ENCODE data around the gene GNG3. TPM values are rescaled to one million over a fixed set of nuclear protein-coding genes. Genes with fewer than 3 reads are reported as not detected.
"Not testable (repeated sequence)": the region's sequence is repeated elsewhere in the genome, so short reads cannot be mapped to it uniquely, and the experiment has no call there.

Gene GNG3
- polyA plus RNA-seq, 3 donors = 0.23 TPM; not detected in 2

DNA sequence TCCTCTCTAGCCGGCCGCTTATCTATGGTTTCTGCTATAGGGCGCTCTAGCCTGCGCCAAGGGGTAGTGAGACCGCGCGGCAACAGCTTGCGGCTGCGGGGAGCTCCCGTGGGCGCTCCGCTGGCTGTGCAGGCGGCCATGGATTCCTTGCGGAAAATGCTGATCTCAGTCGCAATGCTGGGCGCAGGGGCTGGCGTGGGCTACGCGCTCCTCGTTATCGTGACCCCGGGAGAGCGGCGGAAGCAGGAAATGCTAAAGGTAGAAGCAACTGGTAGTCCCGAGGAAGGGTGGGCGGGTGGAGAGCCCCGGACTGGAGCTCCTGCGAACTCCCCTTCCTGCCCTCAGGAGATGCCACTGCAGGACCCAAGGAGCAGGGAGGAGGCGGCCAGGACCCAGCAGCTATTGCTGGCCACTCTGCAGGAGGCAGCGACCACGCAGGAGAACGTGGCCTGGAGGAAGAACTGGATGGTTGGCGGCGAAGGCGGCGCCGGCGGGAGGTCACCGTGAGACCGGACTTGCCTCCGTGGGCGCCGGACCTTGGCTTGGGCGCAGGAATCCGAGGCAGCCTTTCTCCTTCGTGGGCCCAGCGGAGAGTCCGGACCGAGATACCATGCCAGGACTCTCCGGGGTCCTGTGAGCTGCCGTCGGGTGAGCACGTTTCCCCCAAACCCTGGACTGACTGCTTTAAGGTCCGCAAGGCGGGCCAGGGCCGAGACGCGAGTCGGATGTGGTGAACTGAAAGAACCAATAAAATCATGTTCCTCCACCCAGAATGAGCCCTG, 35.7 kb upstream of the GNG3 start, which contains the start of the genes LBHD1 and UQCC3:
LBHD1 (minus strand) TSS at position 660 of the 782 bp plus-strand sequence. CDS start 2,236 bp downstream, outside the sequence.
UQCC3 (plus strand) TSS at position 66 of the 782 bp plus-strand sequence; CDS start at position 139, 73 bp downstream.
- no peaks in the 10 kb centered on the region for H3K9me3 ChIP-seq (replicated peaks in 1 of 2; ENCODE audit: control insufficient read depth in 1 of 2, insufficient read depth in 1 of 2, low read length in 2 of 2)
- Mint-ChIP-seq H3K36me3 (peaks cover 21 to 46% of the 10 kb centered on the region in 2 donors), H3K4me3 (peak within 1 kb of the TSS; percentile 99), H3K4me1 (peaks cover 59% of the 10 kb centered on the region), H3K9me3 (peaks cover 0 to 2% (median 0%) of the 10 kb centered on the region in 7 donors), H3K27me3 (ENCODE audit: low read depth in 3 of 3) (no peaks in the 10 kb centered on the region), H3K27ac (peak within 1 kb of the TSS; percentile 92 to 97 (median 95))
- H3K4me1 ChIP-seq (ENCODE audit: control insufficient read depth in 1 of 2, insufficient read depth in 2 of 2, low read length in 2 of 2) = peaks cover 33 to 37% of the 10 kb centered on the region in 2 donors
- H3K4me2 ChIP-seq (replicated peaks; ENCODE audit: extremely low read depth, low read length, poor library complexity, severe bottlenecking) = peak within 1 kb of the TSS; percentile 83
- H3K27me3 ChIP-seq (ENCODE audit: control insufficient read depth in 2 of 2, insufficient read depth in 2 of 2, low read length in 2 of 2) = no peaks in the 10 kb centered on the region
- intact Hi-C loops (cut with micrococcal nuclease) = no loop called here
- TF ChIP-seq, protein P1, sequence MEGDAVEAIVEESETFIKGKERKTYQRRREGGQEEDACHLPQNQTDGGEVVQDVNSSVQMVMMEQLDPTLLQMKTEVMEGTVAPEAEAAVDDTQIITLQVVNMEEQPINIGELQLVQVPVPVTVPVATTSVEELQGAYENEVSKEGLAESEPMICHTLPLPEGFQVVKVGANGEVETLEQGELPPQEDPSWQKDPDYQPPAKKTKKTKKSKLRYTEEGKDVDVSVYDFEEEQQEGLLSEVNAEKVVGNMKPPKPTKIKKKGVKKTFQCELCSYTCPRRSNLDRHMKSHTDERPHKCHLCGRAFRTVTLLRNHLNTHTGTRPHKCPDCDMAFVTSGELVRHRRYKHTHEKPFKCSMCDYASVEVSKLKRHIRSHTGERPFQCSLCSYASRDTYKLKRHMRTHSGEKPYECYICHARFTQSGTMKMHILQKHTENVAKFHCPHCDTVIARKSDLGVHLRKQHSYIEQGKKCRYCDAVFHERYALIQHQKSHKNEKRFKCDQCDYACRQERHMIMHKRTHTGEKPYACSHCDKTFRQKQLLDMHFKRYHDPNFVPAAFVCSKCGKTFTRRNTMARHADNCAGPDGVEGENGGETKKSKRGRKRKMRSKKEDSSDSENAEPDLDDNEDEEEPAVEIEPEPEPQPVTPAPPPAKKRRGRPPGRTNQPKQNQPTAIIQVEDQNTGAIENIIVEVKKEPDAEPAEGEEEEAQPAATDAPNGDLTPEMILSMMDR (IDR thresholded peaks at IDR 0.05) = no peak
- H2AFZ ChIP-seq (ENCODE audit: insufficient read depth, low read depth, low read length, poor library complexity, severe bottlenecking) = peak within 1 kb of the TSS; percentile 97
- WGBS (ENCODE audit: insufficient coverage) = under 1% methylated on average over 56 of the region's 59 CpGs
- peak within 1 kb of the TSS; percentile 77 for H3K9ac ChIP-seq (ENCODE audit: insufficient read depth, low read length, poor library complexity, severe bottlenecking)
- H4K20me1 ChIP-seq (ENCODE audit: insufficient read depth, low read length) = peaks cover 23% of the 10 kb centered on the region
- peaks cover 75% of the 10 kb centered on the region for H3K79me2 ChIP-seq (ENCODE audit: insufficient read depth, low read length)
- peaks cover 17 to 41% of the 10 kb centered on the region in 2 donors for H3K36me3 ChIP-seq (replicated peaks in 1 of 2; ENCODE audit: control insufficient read depth in 1 of 2, insufficient read depth in 2 of 2, low read length in 2 of 2)
- peak; percentile 57 to 59 (median 57) for DNase-seq
- peak within 1 kb of the TSS; percentile 83 for H3K27ac ChIP-seq (ENCODE audit: low read depth in 1 of 2, low read length in 2 of 2)
- H3K4me3 ChIP-seq (replicated peaks in 1 of 3; ENCODE audit: low read depth in 2 of 3, low read length in 3 of 3) = peak within 1 kb of the TSS; percentile 48 to 99 (median 93)

DNA sequence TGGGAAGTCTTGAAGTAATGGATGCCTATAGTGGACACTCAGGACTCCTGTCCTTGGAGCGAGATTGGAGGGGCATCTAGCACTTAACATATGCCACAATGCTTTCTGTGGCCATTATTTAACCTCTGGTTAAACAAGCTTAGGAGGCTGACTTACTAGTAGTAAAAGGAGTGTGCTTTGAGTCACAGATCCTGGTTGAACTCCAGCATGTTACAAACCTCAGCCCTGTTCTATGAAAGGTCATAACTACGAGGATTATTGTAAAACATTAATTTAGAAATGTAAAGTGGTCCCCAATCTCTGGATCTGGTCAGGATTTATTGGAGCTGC, 34.3 kb upstream of the GNG3 start:
- Mint-ChIP-seq H3K4me1 (peaks cover 59% of the 10 kb centered on the region), H3K4me3 (no peak overlapping the region), H3K27me3 (ENCODE audit: low read depth in 3 of 3) (peaks cover 0 to 1% (median 0%) of the 10 kb centered on the region in 3 donors), H3K9me3 (peaks cover 0 to 2% (median 0%) of the 10 kb centered on the region in 7 donors), H3K27ac (peak overlapping the region in 3 of 7 donors; percentile 75 to 95 (median 95)), H3K36me3 (peaks cover 34 to 53% of the 10 kb centered on the region in 2 donors)
- Histone ChIP-seq H3K79me2 (ENCODE audit: insufficient read depth, low read length) (peaks cover 76% of the 10 kb centered on the region), H3K36me3 (replicated peaks in 1 of 2; ENCODE audit: control insufficient read depth in 1 of 2, insufficient read depth in 2 of 2, low read length in 2 of 2) (peaks cover 26 to 46% of the 10 kb centered on the region in 2 donors), H3K27ac (ENCODE audit: low read depth in 1 of 2, low read length in 2 of 2) (peak overlapping the region in 1 of 2 donors; percentile 83), H3K4me2 (replicated peaks; ENCODE audit: extremely low read depth, low read length, poor library complexity, severe bottlenecking) (peak overlapping the region; percentile 83), H3K9ac (ENCODE audit: insufficient read depth, low read length, poor library complexity, severe bottlenecking) (no peak overlapping the region), H3K4me3 (replicated peaks in 1 of 3; ENCODE audit: low read depth in 2 of 3, low read length in 3 of 3) (no peak overlapping the region), H4K20me1 (ENCODE audit: insufficient read depth, low read length) (peaks cover 28% of the 10 kb centered on the region), H2AFZ (ENCODE audit: insufficient read depth, low read depth, low read length, poor library complexity, severe bottlenecking) (no peak overlapping the region), H3K27me3 (ENCODE audit: control insufficient read depth in 2 of 2, insufficient read depth in 2 of 2, low read length in 2 of 2) (no peaks in the 10 kb centered on the region), H3K4me1 (ENCODE audit: control insufficient read depth in 1 of 2, insufficient read depth in 2 of 2, low read length in 2 of 2) (peaks cover 33 to 46% of the 10 kb centered on the region in 2 donors), H3K9me3 (replicated peaks in 1 of 2; ENCODE audit: control insufficient read depth in 1 of 2, insufficient read depth in 1 of 2, low read length in 2 of 2) (no peaks in the 10 kb centered on the region)
- TF ChIP-seq, protein P1 (IDR thresholded peaks at IDR 0.05) = no peak
- intact Hi-C loops (cut with micrococcal nuclease) = no loop called here
- no CpG with 5 or more reads among the region's 2 CpGs for WGBS (ENCODE audit: insufficient coverage)
- no peak for DNase-seq

DNA sequence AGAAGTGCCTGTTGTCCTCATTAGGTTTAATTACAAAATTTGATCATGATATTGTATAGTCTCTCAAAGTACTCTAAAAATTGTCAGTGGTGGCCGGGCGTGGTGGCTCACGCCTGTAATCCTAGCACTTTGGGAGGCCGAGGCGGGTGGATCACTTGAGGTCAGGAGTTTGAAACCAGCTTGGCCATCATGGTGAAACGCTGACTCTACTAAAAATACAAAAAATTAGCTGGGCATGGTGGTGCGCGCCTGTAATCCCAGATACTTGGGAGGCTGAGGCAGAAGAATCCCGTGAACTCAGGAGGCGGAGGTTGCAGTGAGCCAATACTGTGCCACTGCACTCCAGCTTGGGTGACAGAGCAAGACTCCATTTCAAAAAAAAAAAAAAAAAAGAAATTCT, 32.1 kb upstream of the GNG3 start:
- H3K4me1 Mint-ChIP-seq = peaks cover 56% of the 10 kb centered on the region

More for the DNA sequence above, 32.1 kb upstream of the GNG3 start:
- Histone ChIP-seq H4K20me1 (ENCODE audit: insufficient read depth, low read length) (peaks cover 28% of the 10 kb centered on the region), H3K79me2 (ENCODE audit: insufficient read depth, low read length) (peaks cover 77% of the 10 kb centered on the region), H3K36me3 (replicated peaks in 1 of 2; ENCODE audit: control insufficient read depth in 1 of 2, insufficient read depth in 2 of 2, low read length in 2 of 2) (peaks cover 26 to 46% of the 10 kb centered on the region in 2 donors), H3K4me1 (ENCODE audit: control insufficient read depth in 1 of 2, insufficient read depth in 2 of 2, low read length in 2 of 2) (peaks cover 38 to 56% of the 10 kb centered on the region in 2 donors)
- H3K4me3 Mint-ChIP-seq; intact Hi-C loops (cut with micrococcal nuclease); H3K4me2 ChIP-seq (replicated peaks; ENCODE audit: extremely low read depth, low read length, poor library complexity, severe bottlenecking); DNase-seq; H2AFZ ChIP-seq (ENCODE audit: insufficient read depth, low read depth, low read length, poor library complexity, severe bottlenecking); H3K27me3 ChIP-seq (ENCODE audit: control insufficient read depth in 2 of 2, insufficient read depth in 2 of 2, low read length in 2 of 2); H3K27ac ChIP-seq (ENCODE audit: low read depth in 1 of 2, low read length in 2 of 2); H3K4me3 ChIP-seq (replicated peaks in 1 of 3; ENCODE audit: low read depth in 2 of 3, low read length in 3 of 3); H3K9ac ChIP-seq (ENCODE audit: insufficient read depth, low read length, poor library complexity, severe bottlenecking); H3K27me3 Mint-ChIP-seq (ENCODE audit: low read depth in 3 of 3); H3K9me3 ChIP-seq (replicated peaks in 1 of 2; ENCODE audit: control insufficient read depth in 1 of 2, insufficient read depth in 1 of 2, low read length in 2 of 2); H3K9me3 Mint-ChIP-seq: not testable (repeated sequence)
- 100% methylated on average over 5 of the region's 10 CpGs for WGBS (ENCODE audit: insufficient coverage)
- Mint-ChIP-seq H3K27ac (peak overlapping the region in 2 of 7 donors; percentile 40 to 69), H3K36me3 (peaks cover 31 to 47% of the 10 kb centered on the region in 2 donors)
